C4-2B (cell line): Measurements from ENCODE around the gene DOCK9.
A peak's percentile ranks its signal among the peaks of the same experiment; 100 is the strongest.

Source experiments
- H3K27ac ChIP-seq: fragments of 450-650 bp; 2 replicates; pipeline ENCODE4 v1.5.1; 2017
- ZFX ChIP-seq: fragments of 450-650 bp; IDR thresholded peaks from 2 replicates; pipeline ENCODE4 v1.6.1; 2017
- TF ChIP-seq, protein P1 (sequence below): fragments of 450-650 bp; conservative IDR thresholded peaks from 2 replicates; pipeline ENCODE4 v1.5.1; 2017; ENCODE audit warnings: mild to moderate bottlenecking

Gene DOCK9

DNA sequence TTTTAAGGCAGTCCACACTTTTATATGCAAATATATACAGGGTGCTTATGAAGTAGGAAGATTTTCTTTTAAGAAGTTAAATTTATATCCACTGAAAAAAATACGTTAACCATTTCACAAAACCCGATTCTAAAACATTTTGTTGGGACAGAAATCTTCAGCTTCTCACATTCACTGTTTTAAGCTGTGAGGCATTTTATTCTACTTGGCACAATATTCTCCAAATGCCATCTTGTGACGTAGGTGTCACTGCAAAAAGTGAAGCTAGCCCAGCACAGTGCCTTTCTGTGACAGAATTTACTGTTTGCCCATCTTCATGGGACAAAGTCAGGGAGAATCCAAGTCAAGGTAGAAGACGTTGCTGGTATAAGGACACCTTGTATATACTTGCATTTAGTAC is 130.9 kb downstream of the DOCK9 start:
- no peak for TF ChIP-seq ZFX
- TF ChIP-seq, protein P1, sequence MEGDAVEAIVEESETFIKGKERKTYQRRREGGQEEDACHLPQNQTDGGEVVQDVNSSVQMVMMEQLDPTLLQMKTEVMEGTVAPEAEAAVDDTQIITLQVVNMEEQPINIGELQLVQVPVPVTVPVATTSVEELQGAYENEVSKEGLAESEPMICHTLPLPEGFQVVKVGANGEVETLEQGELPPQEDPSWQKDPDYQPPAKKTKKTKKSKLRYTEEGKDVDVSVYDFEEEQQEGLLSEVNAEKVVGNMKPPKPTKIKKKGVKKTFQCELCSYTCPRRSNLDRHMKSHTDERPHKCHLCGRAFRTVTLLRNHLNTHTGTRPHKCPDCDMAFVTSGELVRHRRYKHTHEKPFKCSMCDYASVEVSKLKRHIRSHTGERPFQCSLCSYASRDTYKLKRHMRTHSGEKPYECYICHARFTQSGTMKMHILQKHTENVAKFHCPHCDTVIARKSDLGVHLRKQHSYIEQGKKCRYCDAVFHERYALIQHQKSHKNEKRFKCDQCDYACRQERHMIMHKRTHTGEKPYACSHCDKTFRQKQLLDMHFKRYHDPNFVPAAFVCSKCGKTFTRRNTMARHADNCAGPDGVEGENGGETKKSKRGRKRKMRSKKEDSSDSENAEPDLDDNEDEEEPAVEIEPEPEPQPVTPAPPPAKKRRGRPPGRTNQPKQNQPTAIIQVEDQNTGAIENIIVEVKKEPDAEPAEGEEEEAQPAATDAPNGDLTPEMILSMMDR, result no peak
- H3K27ac ChIP-seq, result no peak overlapping the region

DNA sequence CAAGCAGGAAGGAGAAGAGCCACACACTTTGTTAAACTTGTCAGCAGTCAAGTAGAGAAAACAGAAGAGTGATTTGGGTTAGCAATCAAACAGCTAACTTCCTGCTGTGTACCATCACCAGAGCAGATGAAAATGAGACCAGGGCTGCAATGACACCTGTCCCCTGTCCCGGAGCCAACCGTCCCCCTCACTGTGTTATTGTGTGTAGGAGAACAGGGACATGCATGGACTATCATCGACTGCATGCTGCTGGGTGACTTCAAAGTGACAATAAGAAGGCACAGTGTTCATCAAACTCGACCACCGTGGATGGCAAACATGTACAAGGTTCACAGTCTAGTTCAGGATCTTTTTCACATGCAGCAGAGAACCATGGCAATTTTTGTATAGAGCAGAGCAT is 131.3 kb downstream of the DOCK9 start:
- TF ChIP-seq, protein P1, result no peak
- no peak for TF ChIP-seq ZFX
- no peak overlapping the region for H3K27ac ChIP-seq

DNA sequence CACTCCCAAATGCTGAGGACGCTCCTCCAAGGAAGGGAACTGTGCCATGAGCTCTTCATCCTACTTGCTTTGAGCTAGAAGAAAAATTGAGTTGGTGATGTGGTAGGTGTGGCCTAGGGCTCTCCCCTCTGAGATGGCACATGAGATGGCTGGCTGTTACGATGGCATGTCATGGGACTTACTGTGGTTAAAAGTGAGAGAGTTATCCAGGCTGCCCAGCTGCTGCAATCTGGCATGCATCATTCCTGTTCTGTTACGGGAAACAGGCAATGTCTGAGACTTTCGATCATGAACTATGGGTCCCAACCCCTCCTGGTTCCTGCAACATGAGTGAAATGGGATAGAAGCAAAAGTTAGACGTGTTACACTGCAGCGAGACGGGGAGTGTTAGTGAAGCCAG is 132.1 kb downstream of the DOCK9 start:
- H3K27ac ChIP-seq, result no peak overlapping the region
- TF ChIP-seq ZFX, result no peak
- TF ChIP-seq, protein P1, result no peak

DNA sequence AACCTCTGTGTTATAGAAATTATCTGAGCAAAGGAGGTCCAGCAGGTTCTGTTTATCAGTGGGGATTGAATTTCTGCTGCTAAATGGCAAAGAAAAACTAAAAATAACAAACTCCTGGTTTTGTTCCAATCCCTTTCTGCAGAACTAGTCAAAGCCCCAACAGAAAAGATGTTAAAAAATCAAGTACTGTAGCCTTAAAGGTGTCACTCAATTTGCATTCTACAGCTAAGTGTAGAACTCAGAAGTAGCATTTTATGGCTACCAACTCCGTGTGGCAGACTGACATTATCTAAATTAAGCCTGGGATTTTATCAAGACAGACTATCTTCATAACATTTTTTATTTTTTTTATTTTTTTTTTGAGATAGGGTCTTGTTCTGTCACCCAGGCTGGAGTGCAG is 133.8 kb downstream of the DOCK9 start:
- TF ChIP-seq ZFX, result no peak
- TF ChIP-seq, protein P1, result no peak

DNA sequence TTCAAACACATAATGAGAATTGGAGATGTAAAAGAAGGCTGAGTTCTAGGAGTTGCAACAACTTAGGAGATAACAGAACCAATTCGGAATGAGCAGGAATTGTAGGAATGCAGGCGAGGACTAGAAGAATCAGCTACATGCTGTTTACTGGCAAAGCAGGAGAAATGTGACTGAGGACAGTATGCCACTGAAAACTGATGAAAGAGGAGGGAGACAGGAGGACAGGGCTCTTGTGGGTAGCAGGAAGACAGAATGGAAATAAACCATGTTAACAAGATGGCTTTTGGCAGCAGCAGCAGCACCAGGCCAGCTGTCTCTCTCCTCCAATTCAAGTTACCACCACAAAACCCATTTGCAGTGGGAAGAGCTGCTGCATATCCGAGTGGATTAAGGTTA is 134.4 kb downstream of the DOCK9 start:
- TF ChIP-seq, protein P1, result no peak
- TF ChIP-seq ZFX, result no peak
- no peak overlapping the region for H3K27ac ChIP-seq

More for the DNA sequence above, 133.8 kb downstream of the DOCK9 start:
- H3K27ac ChIP-seq, result no peak overlapping the region

DNA sequence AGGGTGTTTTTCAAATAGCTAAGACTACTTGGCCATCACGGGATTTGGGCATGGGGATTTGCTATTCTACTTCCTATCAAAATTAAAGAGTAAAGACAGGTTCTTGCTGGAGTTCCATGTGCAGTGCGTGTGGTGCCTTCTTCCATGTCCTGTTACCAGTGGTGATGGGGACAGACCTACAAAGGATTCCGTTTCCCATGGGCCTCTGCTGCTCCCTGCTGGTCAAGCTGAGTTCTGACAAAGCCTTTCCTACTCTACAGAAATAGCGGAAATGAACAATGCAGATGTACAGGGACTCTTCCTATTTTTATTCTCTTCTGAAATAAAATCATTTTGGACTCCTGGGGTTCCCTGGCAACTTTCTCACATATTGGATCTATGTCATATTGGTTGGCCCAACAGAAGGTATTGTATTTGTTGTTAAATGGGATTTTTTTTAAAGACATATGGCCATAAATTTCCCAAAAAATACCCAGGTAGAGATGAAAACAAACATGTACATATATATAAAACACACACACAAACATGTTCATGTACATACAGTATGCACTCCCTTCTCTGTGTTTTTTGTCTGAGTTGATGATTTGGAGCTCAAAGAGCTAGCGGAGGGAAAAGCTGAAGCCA is 134.9 kb downstream of the DOCK9 start:
- TF ChIP-seq, protein P1, result peak; percentile 91
- TF ChIP-seq ZFX, result no peak
- H3K27ac ChIP-seq, result no peak overlapping the region

DNA sequence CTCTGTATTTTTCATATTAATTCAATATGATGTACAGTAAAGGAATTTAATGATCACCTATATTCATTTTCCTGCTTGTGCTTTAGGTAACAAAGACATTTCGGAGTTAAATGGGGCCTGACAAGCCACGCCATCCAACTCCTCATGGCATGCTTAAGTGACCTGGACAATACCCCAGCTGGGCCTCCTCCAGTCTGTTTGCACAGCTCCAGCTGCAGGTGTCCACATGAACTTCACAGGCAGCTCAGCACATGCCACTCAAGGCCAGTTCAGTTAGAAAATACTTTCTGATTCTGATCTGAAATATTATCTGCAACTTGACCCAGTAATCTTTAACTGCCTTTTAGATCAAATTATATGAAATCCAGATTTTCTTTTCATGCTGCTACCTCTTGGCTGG is 135.8 kb downstream of the DOCK9 start:
- no peak for TF ChIP-seq ZFX
- TF ChIP-seq, protein P1, result no peak
- no peak overlapping the region for H3K27ac ChIP-seq
